HG03521 (cell line): ENCODE data around the gene PAPPA.

ENCODE experiments used
- ATAC-seq: cut with Tn5 transposase; IDR thresholded peaks from one replicate; pipeline ENCODE4 v1.9.1; 2021; ENCODE audit warnings: mild to moderate bottlenecking, moderate library complexity; ENCODE audit not compliant: unreplicated experiment

Gene PAPPA

GRCh38 chr9:116153765-116154333 lies at the start of gene PAPPA:
TSS of gene PAPPA (plus strand) at chr9:116153791. CDS start at chr9:116154173, 382 bp downstream.
- no peak for ATAC-seq

- ATAC-seq, result no peak
These were observed 49.4 kb upstream of the PAPPA start for GRCh38 chr9:116103976-116104820.

- ATAC-seq, result no peak
These were observed 41.4 kb upstream of the PAPPA start for GRCh38 chr9:116112236-116112635.

GRCh38 chr9:116115761-116116353 lies 37.7 kb upstream of the PAPPA start:
- no peak for ATAC-seq

- ATAC-seq, result no peak
These were observed 37.2 kb upstream of the PAPPA start for GRCh38 chr9:116116393-116116792.

GRCh38 chr9:116123171-116123570 lies 30.4 kb upstream of the PAPPA start:
- ATAC-seq, result no peak

GRCh38 chr9:116124472-116125040 lies 29.0 kb upstream of the PAPPA start:
- ATAC-seq, result no peak

- no peak for ATAC-seq
These were observed 20.4 kb upstream of the PAPPA start for GRCh38 chr9:116133163-116133562.

- no peak for ATAC-seq
These were observed 18.6 kb upstream of the PAPPA start for GRCh38 chr9:116134975-116135374.

- ATAC-seq, result no peak
These were observed 16.6 kb upstream of the PAPPA start for GRCh38 chr9:116137010-116137409.

- ATAC-seq, result no peak
These were observed 16.0 kb upstream of the PAPPA start for GRCh38 chr9:116137581-116137980.

- no peak for ATAC-seq
These were observed 11.6 kb upstream of the PAPPA start for GRCh38 chr9:116141864-116142561.

GRCh38 chr9:116142706-116143492 lies 10.7 kb upstream of the PAPPA start:
- ATAC-seq, result no peak

- ATAC-seq, result no peak
These were observed 9.6 kb upstream of the PAPPA start for GRCh38 chr9:116144038-116144437.

- no peak for ATAC-seq
These were observed 9.0 kb upstream of the PAPPA start for GRCh38 chr9:116144555-116144954.

GRCh38 chr9:116145036-116145435 lies 8.6 kb upstream of the PAPPA start:
- no peak for ATAC-seq

- ATAC-seq, result no peak
These were observed 5.8 kb upstream of the PAPPA start for GRCh38 chr9:116147821-116148220.

- no peak for ATAC-seq
These were observed 3.7 kb upstream of the PAPPA start for GRCh38 chr9:116149844-116150243.

- ATAC-seq, result no peak
These were observed 2.4 kb upstream of the PAPPA start for GRCh38 chr9:116151199-116151598.

GRCh38 chr9:116151966-116152381 lies 1.6 kb upstream of the PAPPA start:
- no peak for ATAC-seq
